BJ (cell line): ENCODE results near the gene EFNA4. TPM values are rescaled to one million over a fixed set of nuclear protein-coding genes. Genes with fewer than 3 reads are reported as not detected.
A peak's percentile ranks its signal among the peaks of the same experiment; 100 is the strongest.

Experiments used
- CTCF ChIA-PET: fragments of 350-600 bp; formaldehyde crosslinking; extraction: SDS; loops from one replicate; lab custom pipeline; 2021; ENCODE audit warnings: antibody characterized with exemption, inconsistent platforms; lab: Yijun Ruan, JAX
- POLR2A ChIA-PET: fragments of 300-600 bp; sonication (Branson Sonifier 250); formaldehyde crosslinking; extraction: SDS; loops from one replicate; lab custom pipeline; 2021; ENCODE audit warnings: antibody characterized with exemption; lab: Charles Lee
- DNase-seq: peaks from one replicate; pipeline ENCODE4 v3.0.0-alpha.2; 2011; ENCODE audit warnings: low read depth
- H3K27me3 ChIP-seq: 2 replicates; pipeline ENCODE4 v1.6.0; 2011; ENCODE audit warnings: low read length; ENCODE audit not compliant: control insufficient read depth, insufficient read depth
- H3K36me3 ChIP-seq: 2 replicates; pipeline ENCODE4 v1.5.1; 2011; ENCODE audit warnings: low read length; ENCODE audit not compliant: control insufficient read depth, insufficient read depth
- H3K4me3 ChIP-seq: 2 replicates; pipeline ENCODE4 v1.5.1; 2011; ENCODE audit warnings: low read depth, mild to moderate bottlenecking, control low read depth, low read length
- polyA plus RNA-seq: library from polyadenylated mRNA; depleted of rRNA; stranded (reverse); fragments of >200 nt; gene quantifications from 2 replicates; pipeline ENCODE4 v1.2.3, GENCODE V29; 2011
- TF ChIP-seq, protein P1 (sequence below): IDR thresholded peaks from 2 replicates; pipeline ENCODE4 v1.5.1; 2011; ENCODE audit warnings: low read depth, mild to moderate bottlenecking, control low read depth, inconsistent platforms, low read length, moderate library complexity; ENCODE audit not compliant: insufficient read depth

The EFNA4 gene
- polyA plus RNA-seq, 1 experiment = 12.4 TPM

DNA sequence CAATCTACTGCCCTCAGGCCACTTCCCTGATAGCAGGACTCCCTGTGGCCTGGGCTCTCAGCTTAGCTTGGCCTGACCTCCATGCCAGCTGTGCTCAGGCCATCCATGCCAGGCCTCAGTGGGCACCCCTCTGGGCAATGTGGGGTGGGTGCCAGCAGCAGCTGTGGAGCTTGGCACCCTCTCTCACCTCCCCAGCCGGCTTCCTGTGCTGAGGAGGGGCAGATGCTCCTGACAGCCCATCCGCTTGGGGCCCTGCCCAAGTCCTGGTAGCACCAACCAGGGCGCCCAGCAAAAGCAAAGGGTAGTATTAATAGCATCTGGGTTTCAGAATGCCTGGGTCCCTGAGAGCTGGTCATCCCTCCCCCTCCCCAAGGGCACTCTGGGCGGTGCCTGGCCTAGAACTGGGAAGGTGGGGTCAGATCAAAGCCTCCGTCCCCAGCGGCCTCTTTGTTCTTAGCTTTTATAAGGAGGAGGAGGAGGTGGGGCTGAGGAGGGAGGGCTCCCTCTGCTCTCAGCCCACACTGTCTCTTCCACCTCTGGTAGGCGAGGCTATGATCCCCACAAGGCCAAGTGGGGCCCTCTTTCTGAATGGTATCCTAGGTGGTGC lies 6.1 kb downstream of the EFNA4 start:
- POLR2A ChIA-PET = no interaction called here
- no peak for DNase-seq
- CTCF ChIA-PET = interaction anchor here (1.4 to 17.0 kb wide), 3 partner anchors 8 to 25 kb away, joined by 4 to 147 read pairs (median 26); no protein-coding TSS in a partner anchor

DNA sequence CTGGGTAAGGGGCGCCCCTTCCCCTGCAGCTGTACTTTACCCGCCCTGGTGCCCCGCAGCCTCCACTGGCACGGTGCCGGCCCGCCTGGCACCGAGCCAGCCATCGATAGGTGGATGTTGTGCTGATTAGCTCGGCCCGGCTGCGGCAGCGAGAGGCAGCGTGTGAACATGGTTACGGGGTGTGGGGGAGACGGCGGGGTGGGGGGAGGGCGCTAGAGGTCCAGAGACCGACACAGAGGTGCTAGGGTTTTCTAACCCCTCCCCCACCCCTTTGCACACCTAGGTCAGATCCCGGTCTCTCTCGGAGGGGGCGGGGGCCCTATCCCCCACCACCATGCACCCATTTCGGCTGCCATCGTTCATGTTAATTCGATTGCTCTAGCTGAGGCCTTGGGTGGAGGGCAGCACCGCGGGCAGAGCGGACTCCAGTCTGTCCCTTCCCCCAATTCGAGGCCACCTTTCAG lies 6.7 kb downstream of the EFNA4 start:
- no peak for DNase-seq
- Histone ChIP-seq H3K4me3 (no peak overlapping the region), H3K36me3 (peaks cover 11% of the 10 kb centered on the region), H3K27me3 (no peaks in the 10 kb centered on the region)
- CTCF ChIA-PET = interaction anchor here (1.0 to 17.0 kb wide), 5 partner anchors 9 to 101 kb away, joined by 3 to 147 read pairs (median 4); no protein-coding TSS in a partner anchor
- POLR2A ChIA-PET = interaction anchor here (0.5 kb wide), 1 partner anchor 53 kb away, joined by 3 read pairs; no protein-coding TSS in a partner anchor
- TF ChIP-seq, protein P1, sequence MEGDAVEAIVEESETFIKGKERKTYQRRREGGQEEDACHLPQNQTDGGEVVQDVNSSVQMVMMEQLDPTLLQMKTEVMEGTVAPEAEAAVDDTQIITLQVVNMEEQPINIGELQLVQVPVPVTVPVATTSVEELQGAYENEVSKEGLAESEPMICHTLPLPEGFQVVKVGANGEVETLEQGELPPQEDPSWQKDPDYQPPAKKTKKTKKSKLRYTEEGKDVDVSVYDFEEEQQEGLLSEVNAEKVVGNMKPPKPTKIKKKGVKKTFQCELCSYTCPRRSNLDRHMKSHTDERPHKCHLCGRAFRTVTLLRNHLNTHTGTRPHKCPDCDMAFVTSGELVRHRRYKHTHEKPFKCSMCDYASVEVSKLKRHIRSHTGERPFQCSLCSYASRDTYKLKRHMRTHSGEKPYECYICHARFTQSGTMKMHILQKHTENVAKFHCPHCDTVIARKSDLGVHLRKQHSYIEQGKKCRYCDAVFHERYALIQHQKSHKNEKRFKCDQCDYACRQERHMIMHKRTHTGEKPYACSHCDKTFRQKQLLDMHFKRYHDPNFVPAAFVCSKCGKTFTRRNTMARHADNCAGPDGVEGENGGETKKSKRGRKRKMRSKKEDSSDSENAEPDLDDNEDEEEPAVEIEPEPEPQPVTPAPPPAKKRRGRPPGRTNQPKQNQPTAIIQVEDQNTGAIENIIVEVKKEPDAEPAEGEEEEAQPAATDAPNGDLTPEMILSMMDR = no peak

More for the DNA sequence above, 6.1 kb downstream of the EFNA4 start:
- Histone ChIP-seq H3K36me3 (peaks cover 11% of the 10 kb centered on the region), H3K4me3 (no peak overlapping the region), H3K27me3 (no peaks in the 10 kb centered on the region)
- TF ChIP-seq, protein P1 = no peak

DNA sequence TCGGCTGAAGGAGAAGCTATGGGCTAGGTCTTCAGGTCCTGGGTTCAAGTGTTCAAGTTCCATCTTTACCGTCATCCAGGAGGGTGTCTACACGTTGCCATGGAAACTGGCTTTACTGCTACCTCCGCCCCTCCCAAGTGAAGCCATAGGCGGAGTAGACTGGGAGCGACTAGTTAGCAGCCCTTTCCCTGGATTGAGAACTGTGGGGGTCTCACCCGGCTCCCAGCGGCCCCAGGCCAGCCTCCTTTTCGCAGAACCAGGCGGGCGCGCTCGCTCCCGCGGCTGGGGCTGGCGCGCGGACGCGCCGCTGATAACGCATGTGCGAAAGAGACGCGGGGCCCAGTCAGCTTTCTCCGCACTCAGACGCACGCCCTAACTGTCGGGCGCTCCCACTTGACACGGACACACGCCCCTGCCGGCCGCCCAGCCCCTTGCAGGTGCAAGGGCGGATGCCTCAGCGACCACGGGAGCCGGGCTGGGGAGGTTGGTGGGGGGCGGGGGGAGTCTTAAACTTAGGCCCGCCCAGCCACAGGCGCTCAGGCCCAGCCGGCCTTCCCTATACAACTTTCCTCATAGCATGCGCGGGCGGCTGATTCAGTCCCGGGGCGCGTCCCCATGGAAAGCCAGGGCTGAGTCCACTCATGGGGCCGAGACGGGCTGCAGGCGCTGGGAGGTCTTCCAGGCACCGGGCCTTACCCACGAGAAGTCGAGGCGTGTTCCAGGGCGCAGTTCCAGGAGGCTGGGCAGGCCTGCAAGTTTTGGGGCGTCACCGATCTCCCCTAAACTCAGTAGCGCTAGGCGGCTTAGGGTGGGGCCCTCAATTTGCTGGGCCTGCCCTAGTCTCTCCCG lies 7.4 kb downstream of the EFNA4 start:
- TF ChIP-seq, protein P1 = peak; percentile 54
- no peak for DNase-seq
- POLR2A ChIA-PET = interaction anchor here (0.5 kb wide), 1 partner anchor 54 kb away, joined by 3 read pairs; no protein-coding TSS in a partner anchor

DNA sequence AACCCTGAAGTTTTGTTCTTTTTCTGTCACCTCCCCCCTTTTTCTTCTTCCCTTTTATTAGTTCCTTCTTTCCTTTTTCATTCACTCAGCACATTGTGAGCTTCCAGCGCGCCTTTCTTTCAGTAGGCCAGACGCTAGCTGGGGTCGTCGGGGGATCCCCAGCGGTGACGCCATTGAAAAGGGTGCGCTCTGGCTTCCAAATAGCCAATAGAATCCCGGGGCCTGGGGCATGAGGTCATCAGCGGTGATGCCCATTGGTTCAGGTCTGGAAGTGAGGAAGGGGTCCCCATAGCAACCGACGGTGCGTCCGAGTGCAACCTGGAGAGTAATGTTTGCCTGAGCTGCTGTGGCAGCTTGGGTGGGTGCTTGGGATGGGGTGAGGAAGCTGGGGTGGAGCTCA lies 8.2 kb downstream of the EFNA4 start:
- Histone ChIP-seq H3K27me3 (peaks cover 1% of the 10 kb centered on the region; the same call in 1 of the 2 replicates), H3K4me3 (no peak overlapping the region), H3K36me3 (peaks cover 10% of the 10 kb centered on the region)
- no peak for DNase-seq
- ChIA-PET CTCF (interaction anchor here (1.0 to 17.0 kb wide), 5 partner anchors 10 to 116 kb away, joined by 3 to 147 read pairs (median 5); no protein-coding TSS in a partner anchor), POLR2A (no interaction called here)
- TF ChIP-seq, protein P1 = no peak

More for the DNA sequence above, 7.4 kb downstream of the EFNA4 start:
- peaks cover 11% of the 10 kb centered on the region for H3K36me3 ChIP-seq
- no peaks in the 10 kb centered on the region for H3K27me3 ChIP-seq
- peak overlapping the region; percentile 36 for H3K4me3 ChIP-seq
- CTCF ChIA-PET = interaction anchor here (1.0 to 17.0 kb wide), 8 partner anchors 9 to 116 kb away, joined by 3 to 147 read pairs (median 4); no protein-coding TSS in a partner anchor
